G401.6 (cell line): ENCODE measurements around the gene NSUN4.
"Not testable (repeated sequence)": the region's sequence is repeated elsewhere in the genome, so short reads cannot be mapped to it uniquely, and the experiment has no call there.

Experiments
- FAIRE-seq: peaks from 2 replicates; lab custom pipeline; 2012; peaks lifted over from hg19 to GRCh38; lab: Jason Lieb, UNC

The NSUN4 gene

GRCh38 chr1:46367701-46368100 is 27.1 kb downstream of the NSUN4 start:
- FAIRE-seq: not testable (repeated sequence)

DNA sequence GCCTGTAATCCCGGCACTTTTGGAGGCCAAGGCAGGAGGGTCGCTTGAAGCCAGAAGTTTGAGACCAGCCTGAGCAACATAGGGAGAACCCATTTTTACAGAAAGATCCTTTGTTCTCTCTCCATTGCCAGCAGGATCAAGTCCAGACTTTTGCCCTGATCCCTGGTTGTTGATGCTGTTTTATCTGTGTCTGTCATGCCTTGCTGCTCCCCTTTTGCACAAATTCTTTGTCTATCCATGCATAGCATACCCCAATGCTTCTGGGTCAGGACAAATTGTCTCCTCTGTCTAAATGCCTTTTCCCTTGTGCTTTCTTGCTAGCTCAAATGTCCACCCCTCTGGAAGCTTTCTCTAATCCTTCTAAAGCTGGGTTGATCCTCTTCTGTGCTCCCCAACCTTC is 28.2 kb downstream of the NSUN4 start:
- no peak for FAIRE-seq

GRCh38 chr1:46369542-46370213 is 29.1 kb downstream of the NSUN4 start:
- no peak for FAIRE-seq

DNA sequence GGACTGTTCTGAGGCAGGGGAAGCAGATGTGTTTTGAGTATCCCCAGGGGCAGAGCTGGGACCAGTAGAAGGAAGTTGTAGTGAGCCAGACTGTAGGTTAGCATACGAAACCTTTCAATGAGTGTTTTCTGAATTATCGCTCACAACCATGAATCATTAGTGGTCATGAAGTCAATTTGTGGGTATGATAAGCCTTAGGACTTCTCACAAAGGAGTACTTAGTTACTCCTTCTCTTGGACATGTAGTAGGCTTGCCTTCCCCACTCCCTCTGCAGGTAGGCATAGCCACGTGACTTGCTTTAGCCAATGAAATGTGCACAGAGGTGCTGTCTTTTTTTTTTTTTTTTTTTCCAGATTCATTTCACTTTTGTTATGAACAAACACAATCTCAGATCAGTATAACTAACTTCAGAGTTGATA is 29.6 kb downstream of the NSUN4 start:
- FAIRE-seq: no peak

GRCh38 chr1:46372431-46372830 is 31.8 kb downstream of the NSUN4 start:
- no peak for FAIRE-seq

DNA sequence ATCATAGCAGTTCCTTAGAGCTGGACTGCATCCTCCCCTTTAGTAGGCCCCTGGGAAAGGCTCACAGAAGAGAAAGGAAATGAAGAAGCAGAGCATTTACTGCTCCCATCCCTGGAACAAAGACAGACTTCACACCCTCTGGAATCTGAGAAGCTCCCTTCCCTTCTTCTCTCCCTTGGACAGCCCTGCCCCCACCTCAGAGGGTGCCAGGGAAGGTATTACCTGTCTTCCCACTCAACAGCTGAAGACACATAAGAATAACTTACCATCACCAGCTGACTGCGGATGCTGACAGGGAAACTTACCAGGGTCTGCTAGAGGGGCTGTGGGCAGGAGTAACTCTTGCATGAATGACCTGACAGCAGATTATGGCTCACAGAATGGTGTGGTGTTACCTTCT is 39.4 kb downstream of the NSUN4 start:
- FAIRE-seq: no peak

GRCh38 chr1:46380508-46380907 is 39.9 kb downstream of the NSUN4 start:
- no peak for FAIRE-seq

GRCh38 chr1:46393510-46393909 is 52.9 kb downstream of the NSUN4 start:
- no peak for FAIRE-seq

- no peak for FAIRE-seq
Observed at GRCh38 chr1:46394108-46394871, 53.7 kb downstream of the NSUN4 start, which contains the start of gene FAAH. Gene FAAH (plus strand): TSS chr1:46394317. CDS start chr1:46394349, 32 bp downstream.

- no peak for FAIRE-seq
Observed at GRCh38 chr1:46394872-46395465, 54.4 kb downstream of the NSUN4 start.

DNA sequence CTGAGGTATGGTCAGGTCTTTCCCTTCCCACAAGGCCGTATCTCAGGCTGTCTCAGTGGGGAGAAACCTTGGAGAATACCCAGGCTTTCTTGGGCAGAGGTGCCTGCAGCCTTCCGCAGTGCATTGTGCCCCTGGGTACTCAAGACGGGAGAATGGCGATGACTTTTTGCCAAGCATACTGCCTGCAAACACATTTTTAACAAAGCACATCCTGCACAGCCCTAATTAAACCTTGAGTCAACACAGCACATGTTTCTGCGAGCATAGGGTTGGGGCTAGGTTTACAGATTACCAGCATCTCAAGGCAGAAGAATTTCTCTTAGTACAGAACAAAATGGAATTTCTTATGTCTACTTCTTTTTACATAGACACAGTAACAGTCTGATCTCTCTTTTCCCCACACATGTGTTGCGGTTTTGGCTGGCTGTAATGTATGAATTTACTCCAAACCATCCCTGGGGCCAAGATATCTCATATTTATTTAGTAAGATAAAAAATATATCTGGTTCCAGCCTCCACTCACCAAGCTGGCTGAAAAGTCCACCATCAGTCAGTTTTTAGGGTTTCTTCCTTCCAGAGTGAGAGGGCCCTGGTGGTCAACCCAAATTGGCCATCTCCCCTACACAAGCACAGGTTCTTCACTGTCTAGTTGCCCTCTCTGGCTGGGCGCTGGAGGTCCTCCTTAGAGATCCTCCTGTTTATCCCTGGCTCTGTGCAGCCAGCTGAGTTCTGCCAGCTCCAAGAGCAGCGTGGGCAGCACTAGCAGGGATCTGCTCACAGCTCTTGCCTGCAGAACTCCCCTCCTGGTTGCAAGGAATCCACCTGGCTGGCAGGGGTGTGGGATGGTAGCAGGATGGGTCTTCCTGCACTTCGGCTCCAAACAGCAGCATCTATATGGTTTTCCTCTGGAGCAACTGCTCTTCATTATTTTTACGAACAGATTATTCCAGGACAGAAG is 56.1 kb downstream of the NSUN4 start:
- FAIRE-seq: no peak

DNA sequence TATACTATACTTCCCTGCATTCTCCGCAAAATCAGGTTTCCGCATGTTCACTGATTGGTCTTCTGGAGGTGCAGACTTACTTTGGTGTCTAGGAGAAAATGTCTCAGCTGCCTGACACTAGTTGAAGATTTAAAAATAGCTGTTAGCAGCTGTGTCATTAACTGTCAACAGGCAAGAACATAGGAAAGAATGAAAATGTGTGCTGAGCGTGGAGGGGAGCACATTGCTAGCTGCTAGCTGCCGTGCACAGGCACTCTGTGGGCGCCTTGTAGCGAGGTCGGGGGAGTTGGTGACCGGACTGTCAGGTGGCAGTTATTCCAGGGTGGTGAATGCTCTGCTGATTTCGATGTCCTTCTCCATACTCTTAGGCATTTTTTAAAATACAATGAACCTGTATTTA is 58.7 kb downstream of the NSUN4 start:
- FAIRE-seq: no peak

DNA sequence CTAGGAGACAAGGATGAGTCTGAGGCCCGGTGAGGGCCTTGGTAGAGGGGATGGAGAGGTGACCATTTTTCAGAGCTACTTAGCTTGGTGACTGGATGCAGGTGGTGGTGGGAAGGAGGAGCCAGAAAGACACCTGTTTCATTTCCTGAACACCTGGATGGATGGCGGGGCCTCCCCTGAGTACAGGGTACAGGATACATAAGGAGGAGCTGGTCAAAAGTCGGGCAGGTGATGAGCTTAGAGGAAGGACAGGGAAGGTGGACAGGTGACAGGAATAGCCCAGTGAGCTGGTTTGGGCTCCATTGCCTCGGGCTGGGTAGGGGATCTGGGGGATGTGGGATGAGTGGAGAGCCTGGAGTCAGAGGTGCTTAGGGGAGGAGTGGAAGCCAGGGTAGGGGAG is 59.8 kb downstream of the NSUN4 start:
- FAIRE-seq: no peak

GRCh38 chr1:46401154-46401913 is 60.7 kb downstream of the NSUN4 start:
- FAIRE-seq: no peak

DNA sequence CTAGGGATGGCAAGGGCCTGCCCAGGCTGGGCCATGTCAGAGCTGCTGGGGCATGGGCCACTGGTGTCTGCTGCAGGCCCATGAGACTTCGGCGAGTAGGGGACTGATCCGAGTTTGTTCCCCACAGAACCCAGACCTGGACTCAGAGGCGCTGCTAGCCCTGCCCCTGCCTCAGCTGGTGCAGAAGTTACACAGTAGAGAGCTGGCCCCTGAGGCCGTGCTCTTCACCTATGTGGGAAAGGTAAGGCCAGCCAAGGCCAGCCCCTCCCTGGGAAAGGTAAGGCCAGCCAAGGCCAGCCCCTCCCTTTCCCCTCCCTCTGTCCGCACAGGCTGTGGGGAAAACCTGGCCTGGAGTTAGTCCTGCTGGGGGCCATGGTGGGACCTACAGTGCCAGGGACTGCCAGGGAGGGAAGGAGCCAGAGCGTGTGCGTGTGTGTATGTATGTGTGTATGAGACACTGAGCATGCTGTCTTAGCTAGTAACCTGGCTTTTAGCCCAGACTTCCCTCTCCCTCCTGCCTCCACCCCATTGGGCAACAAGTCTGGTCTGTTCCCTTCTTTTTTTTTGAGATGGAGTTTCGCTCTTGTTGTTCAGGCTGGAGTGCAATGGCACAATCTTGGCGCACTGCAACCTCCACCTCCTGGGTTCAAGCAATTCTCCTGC is 61.5 kb downstream of the NSUN4 start:
- FAIRE-seq: no peak

- no peak for FAIRE-seq
Observed at GRCh38 chr1:46403916-46404315, 63.3 kb downstream of the NSUN4 start.

GRCh38 chr1:46404482-46405196 is 64.0 kb downstream of the NSUN4 start:
- no peak for FAIRE-seq

- no peak for FAIRE-seq
Observed at GRCh38 chr1:46405197-46405555, 64.6 kb downstream of the NSUN4 start.

- no peak for FAIRE-seq
Observed at GRCh38 chr1:46405724-46406123, 65.1 kb downstream of the NSUN4 start.

DNA sequence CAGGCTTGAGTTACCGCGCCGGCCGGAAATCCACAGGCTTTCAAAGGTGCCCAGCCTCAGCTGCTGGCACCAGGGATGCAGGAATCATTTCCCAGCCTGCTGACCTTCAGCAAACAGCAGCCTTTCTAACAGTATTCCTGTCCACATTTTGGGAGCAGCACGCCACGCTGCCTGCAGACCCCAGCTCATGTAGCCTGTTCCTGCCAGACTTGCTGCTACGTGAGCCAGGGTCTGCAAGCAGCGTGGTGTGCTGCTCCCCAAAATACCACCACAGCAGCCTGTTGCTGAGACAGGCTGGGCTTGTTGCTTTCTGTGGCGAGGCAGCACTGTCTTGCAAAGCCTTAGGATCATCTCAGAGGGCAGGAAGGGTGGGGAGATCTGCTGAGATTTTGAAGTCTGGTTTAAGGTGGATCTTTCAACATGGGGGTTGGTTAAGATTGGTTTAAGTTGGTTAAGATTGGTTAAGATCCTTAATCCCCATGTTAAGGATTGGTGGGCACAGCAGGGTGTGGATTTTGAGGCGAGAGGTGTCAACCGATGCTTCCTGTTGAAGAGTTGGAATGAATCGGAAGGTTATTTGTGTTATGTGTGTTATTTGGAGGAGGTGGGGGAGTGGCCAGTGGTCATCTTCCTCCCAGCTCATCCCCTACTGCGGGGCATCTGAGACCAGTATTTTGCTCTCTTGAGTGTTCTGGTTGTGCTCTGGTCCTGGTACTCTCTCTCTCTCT is 66.4 kb downstream of the NSUN4 start:
- FAIRE-seq: no peak
